SK-N-SH treated with all-trans-retinoic acid at 6 μM for 48 hours (cell line): Measurements from ENCODE around the gene CD96.

ENCODE experiments used
- ATAC-seq: fragments of 200-7000 bp; cut with Tn5 transposase; 3 replicates; pipeline ENCODE4 v1.9.1; 2020; ENCODE audit warnings: mild to moderate bottlenecking, moderate library complexity
- ARNTL ChIP-seq: fragments of 450-650 bp; formaldehyde crosslinking; IDR thresholded peaks from 2 replicates; pipeline ENCODE4 v1.5.0; 2020; ENCODE audit warnings: low read depth, mild to moderate bottlenecking, moderate library complexity, borderline replicate concordance
- CREB5 ChIP-seq: fragments of 250-450 bp; sonication (Bioruptor Pico); IDR thresholded peaks from 2 replicates; pipeline ENCODE4 v1.5.1; 2020; ENCODE audit warnings: low read depth, mild to moderate bottlenecking, moderate library complexity
- CSDC2 ChIP-seq: fragments of 250-450 bp; sonication (Bioruptor Pico); IDR thresholded peaks from 2 replicates; pipeline ENCODE4 v1.5.0; 2020; ENCODE audit warnings: mild to moderate bottlenecking, moderate library complexity
- CSRNP3 ChIP-seq: fragments of 250-450 bp; sonication (Bioruptor Pico); IDR thresholded peaks from 2 replicates; pipeline ENCODE4 v1.5.1; 2021; ENCODE audit warnings: mild to moderate bottlenecking, moderate library complexity
- ESRRG ChIP-seq: fragments of 250-450 bp; sonication (Bioruptor Pico); IDR thresholded peaks from 2 replicates; pipeline ENCODE4 v1.6.1; 2021; ENCODE audit warnings: mild to moderate bottlenecking
- ISL1 ChIP-seq: fragments of 250-450 bp; sonication (Bioruptor Pico); IDR thresholded peaks from 2 replicates; pipeline ENCODE4 v2.1.2; 2022; ENCODE audit warnings: mild to moderate bottlenecking, moderate library complexity
- POU6F1 ChIP-seq: fragments of 250-450 bp; sonication (Bioruptor Pico); IDR thresholded peaks from 2 replicates; pipeline ENCODE4 v1.8.0; 2021; ENCODE audit warnings: low read depth, mild to moderate bottlenecking, moderate library complexity, borderline replicate concordance
- PPARA ChIP-seq: fragments of 250-450 bp; sonication (Bioruptor Pico); IDR thresholded peaks from 2 replicates; pipeline ENCODE4 v1.5.0; 2020; ENCODE audit warnings: mild to moderate bottlenecking, borderline replicate concordance
- RARB ChIP-seq: fragments of 250-450 bp; sonication (Bioruptor Pico); IDR thresholded peaks from 2 replicates; pipeline ENCODE4 v1.8.0; 2021; ENCODE audit warnings: mild to moderate bottlenecking, moderate library complexity
- SNAI2 ChIP-seq: fragments of 250-450 bp; sonication (Bioruptor Pico); IDR thresholded peaks from 2 replicates; pipeline ENCODE4 v1.5.0; 2020; ENCODE audit warnings: mild to moderate bottlenecking, moderate library complexity
- TCF4 ChIP-seq: fragments of 250-450 bp; sonication (Bioruptor Pico); IDR thresholded peaks from 2 replicates; pipeline ENCODE4 v1.8.0; 2021; ENCODE audit warnings: mild to moderate bottlenecking, moderate library complexity, borderline replicate concordance
- TSHZ2 ChIP-seq: fragments of 250-450 bp; sonication (Bioruptor Pico); IDR thresholded peaks from 2 replicates; pipeline ENCODE4 v1.5.0; 2020; ENCODE audit warnings: mild to moderate bottlenecking, moderate library complexity
- ZC3H10 ChIP-seq: fragments of 250-450 bp; sonication (Bioruptor Pico); IDR thresholded peaks from 2 replicates; pipeline ENCODE4 v1.5.1; 2021; ENCODE audit warnings: mild to moderate bottlenecking, moderate library complexity
- ZFP3 ChIP-seq: fragments of 250-450 bp; sonication (Bioruptor Pico); IDR thresholded peaks from 2 replicates; pipeline ENCODE4 v1.5.0; 2020; ENCODE audit warnings: mild to moderate bottlenecking, moderate library complexity
- ZFP30 ChIP-seq: fragments of 450-650 bp; formaldehyde crosslinking; IDR thresholded peaks from 2 replicates; pipeline ENCODE4 v1.5.0; 2022; ENCODE audit warnings: mild to moderate bottlenecking, moderate library complexity
- ZNF565 ChIP-seq: fragments of 450-650 bp; formaldehyde crosslinking; conservative IDR thresholded peaks from 2 replicates; pipeline ENCODE4 v1.5.0; 2020; ENCODE audit warnings: low read depth, mild to moderate bottlenecking, moderate library complexity
- ZNF70 ChIP-seq: fragments of 450-650 bp; formaldehyde crosslinking; IDR thresholded peaks from 2 replicates; pipeline ENCODE4 v1.5.0; 2020; ENCODE audit warnings: mild to moderate bottlenecking, moderate library complexity
- ZNF8 ChIP-seq: fragments of 450-650 bp; formaldehyde crosslinking; IDR thresholded peaks from 2 replicates; pipeline ENCODE4 v1.5.0; 2020; ENCODE audit warnings: mild to moderate bottlenecking, moderate library complexity

The CD96 gene

GRCh38 chr3:111578867-111579266 lies 36.9 kb downstream of the CD96 start:
- TF ChIP-seq ZFP30 (CRISPR knock-in tag) (no peak), ZNF70 (CRISPR knock-in tag) (no peak), CSRNP3 (CRISPR knock-in tag) (no peak), PPARA (CRISPR knock-in tag) (no peak), CREB5 (CRISPR knock-in tag) (no peak), TSHZ2 (CRISPR knock-in tag) (no peak), CSDC2 (no peak), ZC3H10 (no peak), TCF4 (no peak), ZNF565 (CRISPR knock-in tag) (no peak), POU6F1 (CRISPR knock-in tag) (no peak), ESRRG (CRISPR knock-in tag) (no peak)
- no peak for ATAC-seq

- TF ChIP-seq POU6F1 (CRISPR knock-in tag) = no peak
- no peak for TF ChIP-seq RARB (CRISPR knock-in tag)
- no peak for TF ChIP-seq ZFP30 (CRISPR knock-in tag)
- no peak for TF ChIP-seq ZNF70 (CRISPR knock-in tag)
- no peak for TF ChIP-seq ZNF8
- TF ChIP-seq ARNTL (CRISPR knock-in tag) = no peak
- TF ChIP-seq SNAI2 = no peak
- TF ChIP-seq TSHZ2 (CRISPR knock-in tag) = no peak
- TF ChIP-seq ISL1 (CRISPR knock-in tag) = no peak
- no peak for TF ChIP-seq PPARA (CRISPR knock-in tag)
- TF ChIP-seq ZFP3 (CRISPR knock-in tag) = no peak
- no peak for TF ChIP-seq CSDC2
- TF ChIP-seq ZNF565 (CRISPR knock-in tag) = no peak
- no peak for TF ChIP-seq CREB5 (CRISPR knock-in tag)
- no peak for ATAC-seq
Observed at GRCh38 chr3:111579495-111579894, 37.5 kb downstream of the CD96 start.
